ENCODE data around the gene FZD7.
A peak's percentile ranks its signal among the peaks of the same experiment; 100 is the strongest.

The FZD7 gene

DNA sequence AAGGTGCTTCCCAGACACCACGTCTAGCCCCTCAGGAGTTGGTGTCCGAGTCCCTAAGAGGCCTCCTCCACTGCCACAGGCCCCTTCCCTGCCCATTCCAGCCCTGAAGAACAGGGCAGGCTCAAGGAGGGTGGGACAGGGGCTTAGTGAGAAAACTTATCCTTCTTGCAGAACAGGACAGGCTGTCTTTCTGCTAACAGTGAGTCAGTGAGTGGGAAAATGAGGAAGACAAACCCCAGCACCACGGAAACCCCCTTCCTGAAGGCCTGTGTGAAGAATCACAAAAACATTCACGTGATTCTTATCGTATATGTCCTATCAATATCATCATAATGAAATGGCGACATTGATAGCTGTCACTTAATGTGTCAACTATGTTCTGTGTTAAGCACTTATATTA, 9.8 kb downstream of the FZD7 start:
- DNase-seq (ENCODE audit: low spot score), result no peak
- TF ChIP-seq, protein P1, sequence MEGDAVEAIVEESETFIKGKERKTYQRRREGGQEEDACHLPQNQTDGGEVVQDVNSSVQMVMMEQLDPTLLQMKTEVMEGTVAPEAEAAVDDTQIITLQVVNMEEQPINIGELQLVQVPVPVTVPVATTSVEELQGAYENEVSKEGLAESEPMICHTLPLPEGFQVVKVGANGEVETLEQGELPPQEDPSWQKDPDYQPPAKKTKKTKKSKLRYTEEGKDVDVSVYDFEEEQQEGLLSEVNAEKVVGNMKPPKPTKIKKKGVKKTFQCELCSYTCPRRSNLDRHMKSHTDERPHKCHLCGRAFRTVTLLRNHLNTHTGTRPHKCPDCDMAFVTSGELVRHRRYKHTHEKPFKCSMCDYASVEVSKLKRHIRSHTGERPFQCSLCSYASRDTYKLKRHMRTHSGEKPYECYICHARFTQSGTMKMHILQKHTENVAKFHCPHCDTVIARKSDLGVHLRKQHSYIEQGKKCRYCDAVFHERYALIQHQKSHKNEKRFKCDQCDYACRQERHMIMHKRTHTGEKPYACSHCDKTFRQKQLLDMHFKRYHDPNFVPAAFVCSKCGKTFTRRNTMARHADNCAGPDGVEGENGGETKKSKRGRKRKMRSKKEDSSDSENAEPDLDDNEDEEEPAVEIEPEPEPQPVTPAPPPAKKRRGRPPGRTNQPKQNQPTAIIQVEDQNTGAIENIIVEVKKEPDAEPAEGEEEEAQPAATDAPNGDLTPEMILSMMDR (IDR thresholded peaks at IDR 0.05), result no peak
- no peak overlapping the region for H3K4me3 ChIP-seq
- no peak overlapping the region for H3K27ac ChIP-seq

DNA sequence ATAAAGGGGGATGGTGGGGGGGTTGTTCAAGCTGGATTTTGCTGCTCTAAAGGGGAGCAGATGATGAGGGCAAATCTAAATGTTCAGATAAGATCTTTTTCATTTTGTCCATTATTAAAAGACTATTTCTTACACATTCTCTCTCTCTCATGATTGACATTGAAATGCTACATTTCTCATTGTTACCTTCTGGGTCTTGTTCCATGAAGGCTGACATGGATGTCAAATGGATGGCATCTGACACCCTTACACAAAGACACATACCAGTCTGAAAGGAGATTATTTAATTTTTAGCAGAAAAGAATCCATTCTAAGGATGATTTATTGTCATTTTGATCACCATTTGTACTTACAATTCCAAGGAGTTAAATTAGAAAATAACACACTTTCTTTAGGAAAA, 11.1 kb downstream of the FZD7 start:
- no peak for DNase-seq (ENCODE audit: low spot score)
- TF ChIP-seq, protein P1 (IDR thresholded peaks at IDR 0.05), result no peak

DNA sequence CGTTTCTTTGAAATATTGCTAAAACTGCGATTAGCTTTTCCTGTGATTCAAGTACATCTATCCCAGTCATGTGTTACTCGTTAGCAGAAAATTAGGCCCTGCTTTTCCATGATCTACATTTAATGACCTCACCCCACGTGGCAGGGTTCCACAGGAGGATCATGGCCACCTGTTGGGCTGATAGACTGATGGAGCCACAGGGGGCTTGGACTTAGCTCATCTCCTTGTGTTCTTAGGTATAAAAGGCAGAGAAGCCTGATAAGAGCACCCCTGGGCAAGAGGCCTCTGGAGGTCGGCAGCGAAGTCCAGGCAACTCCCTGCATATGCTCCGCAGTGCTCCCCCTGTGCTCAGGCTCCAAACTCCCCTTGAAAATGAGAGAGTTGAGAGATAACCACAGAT, 12.9 kb downstream of the FZD7 start:
- Histone ChIP-seq H3K27ac (no peak overlapping the region), H3K4me3 (no peak overlapping the region)
- no peak for DNase-seq (ENCODE audit: low spot score)
- TF ChIP-seq, protein P1 (IDR thresholded peaks at IDR 0.05), result no peak

More for the DNA sequence above, 11.1 kb downstream of the FZD7 start:
- Histone ChIP-seq H3K4me3 (no peak overlapping the region), H3K27ac (no peak overlapping the region)

DNA sequence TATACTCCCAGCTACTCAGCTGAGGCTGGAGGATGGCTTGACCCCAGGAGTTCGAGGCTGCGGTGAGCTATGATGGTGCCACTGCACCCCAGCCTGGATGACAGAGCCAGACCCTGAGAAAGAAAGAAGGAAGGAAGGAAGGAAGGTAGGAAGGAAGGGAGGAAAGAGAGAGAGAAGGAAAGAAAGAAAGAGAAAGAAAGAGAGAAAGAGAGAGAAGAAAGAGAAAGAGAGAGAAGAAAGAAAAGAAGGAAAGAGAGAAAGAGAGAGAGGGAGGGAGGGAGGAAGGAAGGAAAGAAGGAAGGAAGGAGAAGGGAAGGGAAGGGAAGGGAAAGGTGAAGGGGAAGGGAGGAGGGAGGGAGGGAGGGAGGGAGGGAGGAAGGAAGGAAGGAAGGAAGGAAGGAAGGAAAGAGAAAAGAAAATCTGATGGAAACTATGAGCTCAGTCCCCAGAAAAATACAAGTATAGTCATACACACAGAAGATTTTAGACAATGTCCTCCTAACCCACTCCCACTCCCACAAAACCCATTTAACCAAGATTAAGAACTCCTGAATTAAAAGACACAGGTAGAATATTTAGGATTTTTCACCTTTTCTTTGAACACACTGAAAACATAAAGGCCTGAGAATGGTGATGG, 15.6 kb downstream of the FZD7 start:
- DNase-seq (ENCODE audit: low spot score), result no peak
- Histone ChIP-seq H3K27ac (no peak overlapping the region), H3K4me3 (no peak overlapping the region)
- TF ChIP-seq, protein P1 (IDR thresholded peaks at IDR 0.05), result no peak

DNA sequence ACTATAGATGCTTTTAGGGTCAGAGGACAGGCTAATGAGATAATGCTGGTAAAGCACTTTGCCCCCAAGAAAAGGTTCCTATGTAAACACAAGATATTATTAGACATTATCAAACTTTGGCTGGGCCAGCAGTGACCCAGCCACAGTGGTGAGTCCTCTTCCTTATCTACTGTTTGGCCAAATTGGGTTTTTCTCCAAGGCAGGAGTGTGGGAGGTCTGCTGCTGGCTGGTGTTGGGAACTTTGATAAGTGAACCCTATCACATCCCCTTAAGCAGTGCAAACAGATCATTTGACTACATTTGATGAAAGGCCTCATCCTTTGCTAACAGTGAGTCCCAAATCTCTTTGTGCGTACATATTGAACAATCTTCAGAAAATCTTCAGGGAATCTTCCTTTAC, 16.2 kb downstream of the FZD7 start:
- DNase-seq (ENCODE audit: low spot score), result no peak
- H3K4me3 ChIP-seq, result no peak overlapping the region
- TF ChIP-seq, protein P1 (IDR thresholded peaks at IDR 0.05), result no peak
- H3K27ac ChIP-seq, result no peak overlapping the region

DNA sequence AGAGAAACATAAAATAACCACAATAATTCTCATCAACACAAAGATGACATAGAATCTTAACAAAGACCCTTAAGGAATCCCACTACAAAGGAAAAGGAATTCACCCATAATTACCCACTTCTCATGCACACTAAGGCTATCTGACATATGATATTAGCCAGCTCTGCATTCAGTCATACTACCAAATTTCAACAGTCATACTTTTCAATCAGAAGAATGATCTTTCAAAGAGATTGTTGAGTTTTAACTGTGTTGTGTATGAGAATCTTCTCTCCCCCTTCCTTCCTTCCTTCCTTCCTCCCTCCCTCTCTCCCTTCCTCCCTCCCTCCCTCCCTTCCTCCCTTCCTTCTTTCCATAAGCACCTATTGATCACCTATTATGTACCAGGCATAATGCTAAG, 17.0 kb downstream of the FZD7 start:
- TF ChIP-seq, protein P1 (IDR thresholded peaks at IDR 0.05), result no peak
- H3K27ac ChIP-seq, result no peak overlapping the region
- DNase-seq (ENCODE audit: low spot score), result no peak
- H3K4me3 ChIP-seq, result no peak overlapping the region

DNA sequence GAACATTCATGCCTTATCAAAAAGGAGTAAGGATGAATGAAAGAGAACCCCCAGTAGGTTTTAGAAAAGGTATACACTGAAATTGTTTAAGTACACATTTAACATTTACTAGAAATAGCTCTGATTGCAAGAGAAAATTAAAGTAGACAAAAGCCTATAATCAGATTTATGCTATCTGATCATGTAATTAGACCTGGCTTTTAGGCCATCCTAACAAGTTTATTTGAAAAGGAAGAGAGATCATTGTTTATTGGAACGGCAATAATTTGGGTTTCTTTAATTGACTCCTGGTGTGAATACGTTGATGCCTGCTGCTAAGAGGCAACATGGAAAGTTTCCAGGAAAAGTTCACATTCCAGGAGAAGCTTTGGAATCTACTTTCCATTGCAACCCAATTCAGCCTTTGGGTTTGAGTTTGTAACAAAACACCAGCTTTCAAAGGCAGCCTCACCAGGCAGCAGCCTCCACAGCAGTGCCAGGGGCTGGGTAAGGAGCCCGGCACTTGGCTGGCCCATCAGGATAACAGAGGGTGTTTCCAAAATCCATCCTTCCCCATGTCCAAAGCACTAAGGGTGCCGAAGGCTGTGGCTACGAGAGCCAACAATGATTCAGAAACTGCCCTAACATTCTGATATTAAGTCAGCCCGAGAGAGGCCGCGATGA, 18.0 kb downstream of the FZD7 start:
- H3K4me3 ChIP-seq, result peak overlapping the region; percentile 9
- no peak for DNase-seq (ENCODE audit: low spot score)
- TF ChIP-seq, protein P1 (IDR thresholded peaks at IDR 0.05), result no peak
- peak overlapping the region in 1 of 2 donors; percentile 21 for H3K27ac ChIP-seq

Measured in coronary artery (tissue), 2 donors.